Neuronal stem cell (in vitro differentiated cells): ENCODE results near the gene BHLHA9.

Experiments
- DNase-seq: peaks from one replicate; pipeline ENCODE4 v3.0.0-alpha.2; 2013; ENCODE audit warnings: low spot score
- H2AFZ ChIP-seq: one replicate; pipeline ENCODE4 v1.6.1; 2013; ENCODE audit warnings: mild to moderate bottlenecking, low read length, inconsistent platforms
- H2AK5ac ChIP-seq: 2 replicates; pipeline ENCODE4 v1.6.1; 2013; ENCODE audit warnings: low read depth, mild to moderate bottlenecking, inconsistent platforms, low read length, moderate library complexity, mixed read lengths
- H2BK120ac ChIP-seq: 2 replicates; pipeline ENCODE4 v1.6.1; 2013; ENCODE audit warnings: low read depth, mild to moderate bottlenecking, inconsistent platforms, low read length, moderate library complexity, mixed read lengths
- H2BK12ac ChIP-seq: one replicate; pipeline ENCODE4 v1.6.1; 2013; ENCODE audit warnings: low read length, inconsistent platforms
- H2BK15ac ChIP-seq: 2 replicates; pipeline ENCODE4 v1.6.1; 2013; ENCODE audit warnings: mild to moderate bottlenecking, low read length, inconsistent platforms, mixed read lengths
- H2BK5ac ChIP-seq: one replicate; pipeline ENCODE4 v1.6.1; 2013; ENCODE audit warnings: inconsistent platforms, mild to moderate bottlenecking, low read length, moderate library complexity
- H3K14ac ChIP-seq: one replicate; pipeline ENCODE4 v1.6.1; 2013; ENCODE audit warnings: low read length, inconsistent platforms
- H3K18ac ChIP-seq: 2 replicates; pipeline ENCODE4 v1.6.1; 2013; ENCODE audit warnings: low read length, inconsistent platforms
- H3K23ac ChIP-seq: 2 replicates; pipeline ENCODE4 v1.6.1; 2013; ENCODE audit warnings: low read depth, mild to moderate bottlenecking, mixed read lengths, low read length, inconsistent platforms; ENCODE audit not compliant: poor library complexity
- H3K27ac ChIP-seq: replicated peaks from 3 replicates; pipeline ENCODE4 v1.5.1; 2013; ENCODE audit warnings: low read length, inconsistent platforms
- H3K27me3 ChIP-seq, 3 experiments: 2 replicates each; pipeline ENCODE4 v1.6.1; 2013; ENCODE audit warnings: low read length in 3 of 3, mild to moderate bottlenecking in 2 of 3, inconsistent platforms in 1 of 3, low read depth in 1 of 3, mixed read lengths in 1 of 3, moderate library complexity in 1 of 3; ENCODE audit not compliant: control insufficient read depth in 3 of 3, insufficient read depth in 3 of 3
- H3K36me3 ChIP-seq, 2 donors: replicated peaks in 1 of 2; 2 replicates each; pipeline ENCODE4 v1.6.1; 2013; ENCODE audit warnings: low read length in 2 of 2; ENCODE audit not compliant: control insufficient read depth in 2 of 2, insufficient read depth in 2 of 2
- H3K4ac ChIP-seq: 2 replicates; pipeline ENCODE4 v1.6.1; 2013; ENCODE audit warnings: inconsistent platforms, mild to moderate bottlenecking, low read length, moderate library complexity
- H3K4me1 ChIP-seq, 2 donors: 1 replicate in 1 of 2; 2 replicates in 1 of 2; pipeline ENCODE4 v1.6.1; 2013; ENCODE audit warnings: low read length in 2 of 2, low read depth in 1 of 2; ENCODE audit not compliant: control insufficient read depth in 2 of 2, insufficient read depth in 1 of 2
- H3K4me2 ChIP-seq: one replicate; pipeline ENCODE4 v1.6.1; 2013; ENCODE audit warnings: mild to moderate bottlenecking, low read length, inconsistent platforms; ENCODE audit not compliant: insufficient read depth, poor library complexity, severe bottlenecking
- H3K4me3 ChIP-seq, 2 donors: 2 replicates each; pipeline ENCODE4 v1.5.1; 2013; ENCODE audit warnings: low read length in 2 of 2, mild to moderate bottlenecking in 2 of 2, inconsistent platforms in 1 of 2, moderate library complexity in 1 of 2
- H3K79me1 ChIP-seq: one replicate; pipeline ENCODE4 v1.6.1; 2013; ENCODE audit warnings: low read depth, mild to moderate bottlenecking, inconsistent platforms, low read length, moderate library complexity
- H3K9ac ChIP-seq: one replicate; pipeline ENCODE4 v1.6.1; 2013; ENCODE audit warnings: mild to moderate bottlenecking, low read depth, low read length, inconsistent platforms; ENCODE audit not compliant: poor library complexity
- H3K9me3 ChIP-seq, 2 donors: replicated peaks in 1 of 2; 2 replicates each; pipeline versions ENCODE3 to v1.6.1; 2013; ENCODE audit warnings: low read length in 2 of 2, mild to moderate bottlenecking in 2 of 2, inconsistent platforms in 1 of 2, low read depth in 1 of 2, mixed read lengths in 1 of 2, moderate library complexity in 1 of 2; ENCODE audit not compliant: control insufficient read depth in 2 of 2, insufficient read depth in 1 of 2
- H4K8ac ChIP-seq: one replicate; pipeline ENCODE4 v1.6.1; 2013; ENCODE audit warnings: low read depth, mild to moderate bottlenecking, inconsistent platforms, low read length, moderate library complexity
- H4K91ac ChIP-seq: one replicate; pipeline ENCODE4 v1.6.1; 2013; ENCODE audit warnings: low read length, low read depth, mild to moderate bottlenecking, inconsistent platforms; ENCODE audit not compliant: poor library complexity
- WGBS, 2 donors: extraction: QIAGEN DNeasy Blood & Tissue Kit; methylation state at CpG; one replicate each; pipeline ENCODE4 v1.1.7; 2013; ENCODE audit warnings: missing lambda C conversion rate in 2 of 2, mixed read lengths in 1 of 2; ENCODE audit not compliant: insufficient read length in 2 of 2, insufficient replicate concordance in 1 of 2; ENCODE audit errors: extremely low coverage in 2 of 2; 5-methylcytosine and 5-hydroxymethylcytosine counted together

BHLHA9 gene

DNA sequence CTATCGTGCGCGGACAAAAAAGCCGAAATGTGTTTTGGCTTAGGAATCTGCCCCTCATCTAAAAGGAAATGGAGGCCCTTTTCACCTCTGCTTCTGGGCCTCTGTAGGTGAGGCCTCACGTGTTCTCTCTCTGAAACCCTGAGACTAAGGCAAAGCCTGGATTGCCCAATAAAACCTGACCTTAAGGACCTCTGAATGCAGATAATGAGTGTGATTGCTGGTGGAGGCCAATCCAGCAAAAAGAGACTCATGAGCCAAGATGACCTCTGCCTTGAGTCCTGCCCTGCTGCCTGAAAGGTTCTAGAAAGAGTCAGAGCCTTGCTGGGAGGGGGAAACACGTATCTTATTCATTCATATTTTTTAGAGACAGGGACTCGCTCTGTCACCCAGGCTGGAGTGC lies 45.9 kb upstream of the BHLHA9 start:
- Histone ChIP-seq H3K36me3 (peaks cover 0 to 2% of the 10 kb centered on the region in 2 donors), H3K14ac (no peak overlapping the region), H2BK5ac (no peak overlapping the region), H3K4me1 (peaks cover under 1 to 6% of the 10 kb centered on the region in 2 donors), H2BK12ac (no peak overlapping the region), H2BK15ac (no peak overlapping the region), H2AFZ (no peak overlapping the region), H4K8ac (no peak overlapping the region), H2BK120ac (no peak overlapping the region), H3K23ac (no peak overlapping the region), H3K4me2 (no peak overlapping the region), H3K9ac (no peak overlapping the region), H3K79me1 (no peaks in the 10 kb centered on the region), H3K18ac (no peak overlapping the region), H3K27me3 (peaks cover 14 to 57% (median 33%) of the 10 kb centered on the region in 3 experiments), H3K4me3 (no peak overlapping the region), H4K91ac (no peak overlapping the region), H3K27ac (no peak overlapping the region), H3K4ac (no peak overlapping the region), H2AK5ac (no peak overlapping the region), H3K9me3 (peaks cover 0 to 6% of the 10 kb centered on the region in 2 donors)
- no CpG with 5 or more reads among the region's 7 CpGs for WGBS, 2 donors
- no peak for DNase-seq

DNA sequence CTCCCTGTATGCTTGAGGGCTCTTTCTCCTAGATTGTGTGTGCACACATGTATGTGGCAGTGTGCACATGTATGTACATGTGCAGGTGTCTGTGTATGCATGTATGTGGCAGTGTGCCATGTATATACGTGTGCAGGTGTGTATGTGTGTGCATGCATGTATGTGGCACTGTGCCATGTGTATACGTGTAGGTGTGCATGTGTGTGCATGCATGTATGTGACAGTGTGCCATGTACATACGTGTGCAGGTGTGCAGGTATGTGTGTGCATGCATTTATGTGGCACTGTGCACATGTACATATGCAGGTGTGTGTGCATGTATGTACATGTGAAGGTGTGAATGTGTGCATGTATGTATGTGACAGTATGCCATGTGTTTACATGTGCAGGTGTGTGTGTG lies 43.9 kb upstream of the BHLHA9 start:
- Histone ChIP-seq H3K4me1 (peaks cover 4 to 6% of the 10 kb centered on the region in 2 donors), H3K4me3 (peak overlapping the region in 1 of 2 donors; percentile 70), H4K91ac (no peak overlapping the region), H2BK12ac (no peak overlapping the region), H3K9me3 (peaks cover 0 to 6% of the 10 kb centered on the region in 2 donors), H3K18ac (no peak overlapping the region), H2AK5ac (no peak overlapping the region), H3K36me3 (peaks cover 0 to 2% of the 10 kb centered on the region in 2 donors), H3K4ac (no peak overlapping the region), H2AFZ (no peak overlapping the region), H2BK120ac (no peak overlapping the region), H2BK15ac (no peak overlapping the region), H4K8ac (no peak overlapping the region), H3K14ac (peak overlapping the region; percentile 26), H3K27ac (no peak overlapping the region), H3K4me2 (no peak overlapping the region), H2BK5ac (no peak overlapping the region), H3K9ac (peak overlapping the region; percentile 13), H3K23ac (peak overlapping the region; percentile 0), H3K79me1 (no peaks in the 10 kb centered on the region), H3K27me3 (peaks cover 23 to 67% (median 48%) of the 10 kb centered on the region in 3 experiments)
- WGBS, 2 donors, result no CpG with 5 or more reads among the region's 3 CpGs
- no peak for DNase-seq

DNA sequence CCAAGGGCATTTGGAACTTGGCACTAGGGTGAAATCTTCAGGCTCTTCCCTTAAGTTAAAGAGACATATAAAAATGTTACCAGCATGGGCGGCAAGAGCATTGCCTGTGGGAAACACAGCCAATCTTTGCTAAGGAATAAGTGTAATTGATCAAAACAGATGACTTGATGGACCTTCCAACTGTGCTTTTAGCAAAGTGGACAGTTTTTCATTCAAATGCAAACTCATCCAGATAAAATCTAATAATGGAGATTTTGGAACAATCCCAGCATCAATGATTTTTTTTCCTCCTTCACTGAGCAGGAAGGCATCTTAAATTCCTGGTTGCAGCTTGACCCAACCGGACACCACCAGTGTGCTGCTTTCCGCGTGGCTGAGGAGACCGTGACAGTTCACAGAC lies 42.9 kb upstream of the BHLHA9 start:
- peaks cover 4 to 6% of the 10 kb centered on the region in 2 donors for H3K4me1 ChIP-seq
- peaks cover 0 to 6% of the 10 kb centered on the region in 2 donors for H3K9me3 ChIP-seq
- no peak overlapping the region for H4K8ac ChIP-seq
- H2BK15ac ChIP-seq, result no peak overlapping the region
- no CpG with 5 or more reads among the region's 5 CpGs for WGBS, 2 donors
- no peak overlapping the region for H3K9ac ChIP-seq
- H3K4me2 ChIP-seq, result no peak overlapping the region
- H3K79me1 ChIP-seq, result no peaks in the 10 kb centered on the region
- no peak for DNase-seq
- no peak overlapping the region for H2BK12ac ChIP-seq
- H3K14ac ChIP-seq, result no peak overlapping the region
- no peak overlapping the region for H3K4me3 ChIP-seq
- H3K4ac ChIP-seq, result no peak overlapping the region
- H2BK120ac ChIP-seq, result no peak overlapping the region
- H2AK5ac ChIP-seq, result no peak overlapping the region
- H2AFZ ChIP-seq, result no peak overlapping the region
- H3K23ac ChIP-seq, result no peak overlapping the region
- no peak overlapping the region for H4K91ac ChIP-seq
- peaks cover 23 to 73% (median 50%) of the 10 kb centered on the region in 3 experiments for H3K27me3 ChIP-seq
- H3K36me3 ChIP-seq, result peaks cover 0 to 2% of the 10 kb centered on the region in 2 donors
- H3K18ac ChIP-seq, result no peak overlapping the region
- H3K27ac ChIP-seq, result no peak overlapping the region
- H2BK5ac ChIP-seq, result no peak overlapping the region

DNA sequence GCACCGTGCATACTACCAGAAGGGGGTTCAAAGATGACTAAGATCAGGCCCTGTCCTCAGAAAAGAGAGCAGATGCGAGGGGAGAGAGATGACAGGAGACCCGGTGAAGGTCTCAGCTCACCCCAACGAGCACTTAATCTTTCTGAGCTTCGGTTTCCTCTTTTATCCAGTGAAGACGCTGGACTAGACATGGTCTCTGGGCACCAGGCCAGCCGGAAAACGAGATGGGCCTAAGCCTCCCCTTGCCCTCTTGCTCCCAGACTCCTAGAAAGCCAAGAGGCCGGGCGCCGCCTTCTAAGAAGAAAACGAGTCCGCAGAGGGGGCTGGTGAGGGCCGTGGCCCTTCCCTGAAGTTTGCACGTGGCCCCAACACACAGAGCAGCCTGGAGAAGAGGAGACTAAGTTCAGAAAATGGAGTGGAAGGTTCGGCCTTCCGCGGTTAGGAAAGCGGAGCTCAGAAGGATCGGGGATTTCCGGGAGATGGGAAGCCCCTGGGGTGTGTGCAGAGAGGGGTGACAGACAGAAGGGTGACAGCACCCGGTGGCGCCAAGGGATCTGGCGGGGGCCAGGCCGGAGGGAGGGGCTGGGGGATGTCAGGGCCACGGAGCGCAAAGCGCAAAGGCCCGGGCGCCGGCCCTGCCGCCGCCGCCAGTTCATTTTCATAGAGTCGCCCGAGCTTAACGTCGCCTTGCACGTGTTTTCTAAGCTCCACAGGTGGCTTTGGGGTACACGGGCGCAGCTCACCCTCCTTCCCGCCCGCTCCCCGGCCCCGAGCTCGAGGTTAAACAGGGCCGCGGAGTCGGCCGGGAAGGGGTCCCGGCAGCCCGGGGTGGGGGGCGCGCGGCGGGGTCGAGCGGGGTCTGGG lies 42.1 kb upstream of the BHLHA9 start:
- no peak overlapping the region for H3K23ac ChIP-seq
- no peak overlapping the region for H2AK5ac ChIP-seq
- H3K36me3 ChIP-seq, result peaks cover 0 to 2% of the 10 kb centered on the region in 2 donors
- no peaks in the 10 kb centered on the region for H3K79me1 ChIP-seq
- H4K91ac ChIP-seq, result no peak overlapping the region
- H2BK12ac ChIP-seq, result no peak overlapping the region
- H4K8ac ChIP-seq, result no peak overlapping the region
- peak overlapping the region; percentile 80 for H3K18ac ChIP-seq
- peak overlapping the region; percentile 94 for H2AFZ ChIP-seq
- H3K4ac ChIP-seq, result no peak overlapping the region
- H3K4me2 ChIP-seq, result peak overlapping the region; percentile 94
- no peak overlapping the region for H3K27ac ChIP-seq
- H2BK15ac ChIP-seq, result peak overlapping the region; percentile 78
- no peak overlapping the region for H3K9ac ChIP-seq
- H2BK120ac ChIP-seq, result no peak overlapping the region
- DNase-seq, result no peak
- H3K9me3 ChIP-seq, result peaks cover 0 to 6% of the 10 kb centered on the region in 2 donors
- H2BK5ac ChIP-seq, result peak overlapping the region; percentile 3
- no CpG with 5 or more reads among the region's 58 CpGs for WGBS, 2 donors
- H3K4me3 ChIP-seq, result no peak overlapping the region
- H3K27me3 ChIP-seq, result peaks cover 23 to 77% (median 50%) of the 10 kb centered on the region in 3 experiments
- H3K14ac ChIP-seq, result no peak overlapping the region
- peaks cover 4 to 6% of the 10 kb centered on the region in 2 donors for H3K4me1 ChIP-seq
